NT2/D1 (cell line): ENCODE results near the gene A2M.

Experiments used
- SUZ12 ChIP-seq: IDR thresholded peaks from 2 replicates; pipeline ENCODE4 v1.6.1; 2011; ENCODE audit not compliant: insufficient read length, insufficient read depth; ENCODE audit errors: extremely low read depth
- YY1 ChIP-seq: IDR thresholded peaks from 2 replicates; pipeline ENCODE4 v1.6.1; 2011; ENCODE audit not compliant: insufficient read length, insufficient read depth

DNA sequence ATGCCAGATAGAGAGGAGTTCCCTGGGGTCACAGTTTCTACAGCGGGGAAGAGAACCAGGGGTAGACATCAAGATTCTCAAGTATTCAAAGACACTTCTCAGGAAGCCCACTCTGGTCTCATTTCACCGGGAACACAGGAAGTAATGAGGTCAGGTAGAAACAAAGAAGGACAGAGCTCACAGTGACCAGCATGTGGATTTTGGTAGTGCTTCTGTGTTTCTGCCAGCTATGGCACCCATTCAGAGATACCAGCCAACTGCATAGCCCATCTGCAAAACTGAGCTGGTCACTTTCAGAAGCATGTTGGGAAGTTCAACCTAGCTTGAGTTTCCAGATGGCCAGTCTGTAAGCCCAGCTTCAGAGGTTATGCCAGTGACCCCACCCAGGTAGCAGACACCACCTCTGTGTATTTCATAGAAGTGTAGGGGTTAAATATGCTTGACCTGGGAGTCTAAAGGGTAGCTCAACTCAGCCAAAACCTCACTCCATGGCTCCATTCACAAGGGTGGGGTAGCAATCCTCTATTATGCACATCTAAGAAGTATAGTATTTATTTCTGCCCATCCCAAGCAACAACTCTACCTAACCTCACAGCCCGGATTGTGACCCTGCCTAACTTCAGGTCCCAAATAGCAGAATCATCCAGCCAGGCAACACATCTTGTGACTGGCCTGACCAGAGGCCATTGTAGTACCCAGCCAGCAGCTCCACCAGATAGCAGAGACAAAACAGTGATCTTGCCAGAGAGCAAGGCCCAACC lies 33.9 kb downstream of the A2M start:
- TF ChIP-seq YY1 (no peak), SUZ12 (no peak)
